Esophagus squamous epithelium (tissue), 5 donors: ENCODE results near the gene TMEM98. TPM values are rescaled to one million over a fixed set of nuclear protein-coding genes. Genes with fewer than 3 reads are reported as not detected.

ENCODE experiments used
- DNase-seq: peaks from one replicate; lab custom pipeline; 2025; lab: John Stamatoyannopoulos, UW
- H3K27ac ChIP-seq, 4 donors: fragments of 200-600 bp; sonication (generic); one replicate each; pipeline ENCODE4 v1.5.1; 2016 to 2019; ENCODE audit warnings: mild to moderate bottlenecking in 1 of 4
- H3K27me3 ChIP-seq, 4 donors: fragments of 200-600 bp; sonication (generic); 1 replicate in 3 of 4; 2 replicates in 1 of 4; pipeline versions ENCODE4 v1.5.1 to v1.6.0; 2017 to 2021; ENCODE audit warnings: antibody characterized with exemption in 1 of 4
- H3K36me3 ChIP-seq, 3 donors: fragments of 200-600 bp; sonication (generic); one replicate each; pipeline ENCODE4 v1.5.1; 2016 to 2019
- H3K4me1 ChIP-seq, 3 donors: fragments of 200-600 bp; sonication (generic); one replicate each; pipeline ENCODE4 v1.5.1; 2017 to 2019
- H3K4me3 ChIP-seq, 4 donors: fragments of 200-600 bp; sonication (generic); 1 replicate in 3 of 4; 2 replicates in 1 of 4; pipeline ENCODE4 v1.5.1; 2016 to 2019; ENCODE audit warnings: mild to moderate bottlenecking in 2 of 4, moderate library complexity in 1 of 4
- H3K9me3 ChIP-seq, 3 donors: fragments of 200-600 bp; sonication (generic); one replicate each; pipeline ENCODE4 v1.5.1; 2016 to 2019
- POLR2A ChIP-seq, 4 donors: fragments of 450-650 bp; IDR thresholded peaks; one replicate each; pipeline ENCODE4 v1.6.1; 2017; ENCODE audit warnings: antibody characterized with exemption in 4 of 4, mild to moderate bottlenecking in 4 of 4, moderate library complexity in 3 of 4
- WGBS, 2 donors: methylation state at CpG; one replicate each; pipeline ENCODE4 v1.1.5; 2018; 5-methylcytosine and 5-hydroxymethylcytosine counted together
- intact Hi-C: fragments of 100-400 bp; cut with DNase I; formaldehyde crosslinking; loops from one replicate; pipeline ENCODE4 v1.15.0; 2022
- total RNA-seq, 4 donors: library from RNA; depleted of rRNA; stranded (reverse); fragments of >200 nt; gene quantifications; one replicate each; pipeline ENCODE4 v1.1.0, GENCODE V29; 2016
- TF ChIP-seq, protein P1 (sequence below), 6 experiments: fragments of 450-650 bp in 4 of 6; fragments of 200-600 bp in 2 of 6; sonication (generic) in 2 of 6; IDR thresholded peaks; one replicate each; pipeline ENCODE4 v1.5.1; 2016 to 2019; ENCODE audit warnings: antibody characterized with exemption in 6 of 6, mild to moderate bottlenecking in 4 of 6, moderate library complexity in 4 of 6
- donor health status: DM: yes; HTN: yes; CAD: no.

Gene TMEM98
- total RNA-seq, 4 donors from 2014 or later: 6.4 to 61.4 (median 27.8) TPM

DNA sequence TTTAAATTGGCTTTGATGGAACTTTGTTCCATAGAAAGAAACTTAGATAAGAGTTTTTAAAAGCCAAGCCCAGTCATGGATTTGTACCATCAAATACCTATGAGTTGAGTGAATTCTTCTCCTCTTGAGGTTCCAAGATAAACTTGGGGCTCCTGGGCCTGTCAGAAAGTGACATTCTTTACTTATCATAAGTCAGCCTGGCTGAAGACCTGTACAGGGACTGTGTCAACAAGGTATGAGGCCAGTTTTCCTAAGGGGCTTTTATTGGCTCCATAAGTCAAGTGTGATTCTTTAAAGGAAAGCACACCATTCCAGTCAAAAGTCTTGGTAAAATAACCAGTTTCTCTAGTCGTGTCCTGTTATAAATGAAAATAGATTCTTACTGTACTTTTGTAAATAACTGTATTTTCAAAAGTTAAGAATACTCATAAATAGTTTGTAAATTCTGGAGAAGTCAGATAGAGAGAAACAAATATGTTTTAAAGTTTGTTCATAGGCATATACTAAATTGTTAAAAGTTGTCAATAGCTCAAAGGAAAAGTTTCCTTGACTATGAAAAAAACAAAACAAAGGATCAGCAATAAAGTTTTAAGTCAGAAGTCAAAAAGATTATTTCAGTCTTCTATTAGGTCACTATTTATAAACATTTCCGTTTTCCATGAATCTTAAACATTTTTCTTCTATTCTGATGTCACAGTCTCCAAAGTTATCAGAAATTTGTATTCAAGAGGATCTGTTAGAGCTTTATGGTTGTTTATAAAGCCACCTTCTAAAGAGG lies 28.5 kb upstream of the TMEM98 start:
- peaks cover 0 to 9% (median 0%) of the 10 kb centered on the region in 3 donors for H3K4me1 ChIP-seq
- DNase-seq: no peak
- H3K9me3 ChIP-seq: no peaks in the 10 kb centered on the region
- H3K27me3 ChIP-seq: no peaks in the 10 kb centered on the region
- no peak overlapping the region for H3K27ac ChIP-seq
- WGBS, 2 donors: 51 to 65% methylated on average over 2 of the region's 2 CpGs
- no peaks in the 10 kb centered on the region for H3K36me3 ChIP-seq
- H3K4me3 ChIP-seq: no peak overlapping the region
- intact Hi-C loops: no loop called here
- TF ChIP-seq POLR2A (IDR thresholded peaks at IDR 0.05): no peak
- TF ChIP-seq, protein P1, sequence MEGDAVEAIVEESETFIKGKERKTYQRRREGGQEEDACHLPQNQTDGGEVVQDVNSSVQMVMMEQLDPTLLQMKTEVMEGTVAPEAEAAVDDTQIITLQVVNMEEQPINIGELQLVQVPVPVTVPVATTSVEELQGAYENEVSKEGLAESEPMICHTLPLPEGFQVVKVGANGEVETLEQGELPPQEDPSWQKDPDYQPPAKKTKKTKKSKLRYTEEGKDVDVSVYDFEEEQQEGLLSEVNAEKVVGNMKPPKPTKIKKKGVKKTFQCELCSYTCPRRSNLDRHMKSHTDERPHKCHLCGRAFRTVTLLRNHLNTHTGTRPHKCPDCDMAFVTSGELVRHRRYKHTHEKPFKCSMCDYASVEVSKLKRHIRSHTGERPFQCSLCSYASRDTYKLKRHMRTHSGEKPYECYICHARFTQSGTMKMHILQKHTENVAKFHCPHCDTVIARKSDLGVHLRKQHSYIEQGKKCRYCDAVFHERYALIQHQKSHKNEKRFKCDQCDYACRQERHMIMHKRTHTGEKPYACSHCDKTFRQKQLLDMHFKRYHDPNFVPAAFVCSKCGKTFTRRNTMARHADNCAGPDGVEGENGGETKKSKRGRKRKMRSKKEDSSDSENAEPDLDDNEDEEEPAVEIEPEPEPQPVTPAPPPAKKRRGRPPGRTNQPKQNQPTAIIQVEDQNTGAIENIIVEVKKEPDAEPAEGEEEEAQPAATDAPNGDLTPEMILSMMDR (IDR thresholded peaks at IDR 0.05): no peak

DNA sequence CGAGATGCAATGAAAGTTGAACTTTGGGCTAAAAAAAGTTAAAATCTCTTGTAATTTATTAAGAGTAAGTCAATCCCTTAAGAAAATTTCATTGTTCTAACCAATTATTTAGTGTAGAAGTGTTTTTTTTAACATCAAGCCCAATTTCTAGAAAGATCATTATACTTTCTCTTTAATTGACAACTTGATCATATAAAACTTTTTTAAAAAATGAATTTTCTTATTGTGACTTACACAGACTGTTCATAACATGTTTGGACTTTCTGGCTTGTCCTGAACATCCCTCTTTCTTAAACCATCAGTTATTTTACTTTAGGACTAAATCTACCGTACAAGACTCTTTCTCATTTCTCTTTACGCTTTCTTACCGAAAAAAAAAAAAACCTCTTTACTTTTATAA lies 26.2 kb upstream of the TMEM98 start:
- TF ChIP-seq POLR2A (IDR thresholded peaks at IDR 0.05): no peak
- TF ChIP-seq, protein P1 (IDR thresholded peaks at IDR 0.05): no peak
- Histone ChIP-seq H3K4me1 (peaks cover 0 to 6% (median 0%) of the 10 kb centered on the region in 3 donors), H3K36me3 (no peaks in the 10 kb centered on the region), H3K27me3 (no peaks in the 10 kb centered on the region), H3K4me3 (no peak overlapping the region), H3K9me3 (no peaks in the 10 kb centered on the region), H3K27ac (no peak overlapping the region)
- DNase-seq: no peak
- intact Hi-C loops: no loop called here
- WGBS, 2 donors: 84 to 94% methylated on average over 4 of the region's 4 CpGs

DNA sequence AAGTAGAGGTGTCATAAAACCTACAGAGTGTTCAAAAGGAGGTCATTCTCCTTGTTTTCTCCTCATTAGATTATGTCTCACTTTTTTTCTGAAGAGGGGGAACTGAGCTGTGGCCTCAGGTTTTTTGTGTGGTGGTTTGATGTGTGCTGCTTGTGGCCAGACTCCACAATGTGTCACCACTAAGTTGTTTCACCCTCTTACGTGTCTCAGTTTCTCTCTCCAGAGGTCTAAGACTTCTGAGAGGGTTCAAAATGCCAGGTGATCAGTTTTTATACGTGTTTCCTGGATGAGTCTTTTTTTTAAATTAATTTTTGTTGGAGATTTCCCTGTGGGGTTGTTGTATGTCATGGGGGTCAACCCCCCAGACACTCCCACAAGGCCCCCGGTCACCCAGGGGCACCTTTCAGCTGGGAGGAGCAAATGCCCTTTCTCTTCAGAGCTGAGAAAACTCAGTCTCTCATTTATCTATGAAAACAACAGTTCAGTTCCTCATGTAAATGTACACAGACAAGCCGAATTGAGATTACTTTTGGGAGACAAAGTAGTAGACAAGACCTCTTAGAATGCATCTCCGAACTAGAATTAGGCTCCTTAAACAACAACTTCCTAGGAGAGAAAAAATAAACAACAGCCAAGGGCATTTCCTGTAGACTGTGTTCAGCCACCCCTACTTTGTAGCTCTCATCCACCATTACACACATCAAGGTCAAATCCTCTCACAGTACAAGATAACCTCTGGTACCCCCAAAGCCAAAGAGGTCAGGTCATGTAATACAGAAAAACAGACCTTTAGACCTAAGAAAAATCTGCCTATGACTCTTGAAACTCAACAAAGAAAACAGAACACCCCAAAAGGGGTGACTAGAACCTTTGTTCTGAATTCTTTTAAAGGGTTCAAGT lies 23.9 kb upstream of the TMEM98 start:
- no peaks in the 10 kb centered on the region for H3K9me3 ChIP-seq
- no peak overlapping the region for H3K4me3 ChIP-seq
- no peaks in the 10 kb centered on the region for H3K27me3 ChIP-seq
- H3K36me3 ChIP-seq: no peaks in the 10 kb centered on the region
- WGBS, 2 donors: 67 to 76% methylated on average over 3 to 5 of the region's 5 CpGs
- DNase-seq: no peak
- TF ChIP-seq, protein P1 (IDR thresholded peaks at IDR 0.05): no peak
- no peak for TF ChIP-seq POLR2A (IDR thresholded peaks at IDR 0.05)
- H3K27ac ChIP-seq: no peak overlapping the region
- intact Hi-C loops: no loop called here
- no peaks in the 10 kb centered on the region for H3K4me1 ChIP-seq

DNA sequence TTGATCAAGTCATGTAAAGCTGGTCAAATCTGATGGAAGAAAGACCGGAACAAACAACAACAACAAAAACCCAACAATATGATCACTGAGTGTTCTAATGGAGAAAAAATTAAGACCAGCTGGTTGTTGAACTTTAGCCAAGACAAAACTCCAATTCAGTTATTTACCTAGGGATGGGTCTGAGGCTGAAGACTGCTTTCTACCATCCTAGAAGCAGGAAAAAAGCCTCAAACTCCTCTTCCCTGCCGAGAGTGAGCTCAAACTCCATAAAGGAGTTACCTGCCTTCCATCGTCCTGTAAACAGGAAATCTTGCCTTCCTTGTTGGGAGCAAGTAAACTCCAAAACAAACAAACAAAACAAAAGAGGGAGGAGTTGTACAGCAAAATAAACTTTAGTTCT lies 23.1 kb upstream of the TMEM98 start:
- WGBS, 2 donors: 66 to 82% methylated on average over 3 of the region's 3 CpGs
- no peaks in the 10 kb centered on the region for H3K27me3 ChIP-seq
- no peak for TF ChIP-seq POLR2A (IDR thresholded peaks at IDR 0.05)
- TF ChIP-seq, protein P1 (IDR thresholded peaks at IDR 0.05): no peak
- H3K36me3 ChIP-seq: no peaks in the 10 kb centered on the region
- H3K9me3 ChIP-seq: no peaks in the 10 kb centered on the region
- intact Hi-C loops: no loop called here
- no peak overlapping the region for H3K4me3 ChIP-seq
- DNase-seq: no peak
- H3K27ac ChIP-seq: no peak overlapping the region
- peaks cover 0 to 5% (median 0%) of the 10 kb centered on the region in 3 donors for H3K4me1 ChIP-seq

DNA sequence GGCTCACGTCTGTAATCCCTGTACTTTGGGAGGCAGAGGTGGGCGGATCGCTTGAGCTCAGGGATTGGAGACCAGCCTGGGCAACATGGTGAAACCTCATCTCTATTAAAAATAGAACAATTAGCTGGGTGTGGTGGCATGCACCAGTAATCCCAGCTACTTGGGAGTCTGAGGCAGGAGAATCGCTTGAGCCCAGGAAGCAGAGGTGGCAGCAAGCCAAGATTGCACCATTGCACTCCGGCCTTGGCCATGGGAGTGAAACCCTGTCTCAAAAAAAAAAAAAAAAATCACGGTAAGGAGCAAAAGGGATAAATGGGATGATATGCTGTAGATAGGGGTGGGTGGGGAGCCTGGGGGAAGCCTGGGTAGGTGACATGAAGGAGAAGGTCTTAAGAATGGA lies 20.4 kb upstream of the TMEM98 start:
- no peaks in the 10 kb centered on the region for H3K27me3 ChIP-seq
- H3K36me3 ChIP-seq: no peaks in the 10 kb centered on the region
- TF ChIP-seq POLR2A (IDR thresholded peaks at IDR 0.05): no peak
- TF ChIP-seq, protein P1 (IDR thresholded peaks at IDR 0.05): no peak
- no peaks in the 10 kb centered on the region for H3K9me3 ChIP-seq
- intact Hi-C loops: no loop called here
- WGBS, 2 donors: 60 to 65% methylated on average over 6 of the region's 6 CpGs
- DNase-seq: no peak
- peaks cover 0 to 21% (median 0%) of the 10 kb centered on the region in 3 donors for H3K4me1 ChIP-seq
- H3K27ac ChIP-seq: no peak overlapping the region
- H3K4me3 ChIP-seq: no peak overlapping the region
